OCI-LY3 (cell line): ENCODE results near the gene FRMD4A.

Experiments
- EZH2phosphoT487 ChIP-seq: fragments of 200-600 bp; shearing (Covaris generic); IDR thresholded peaks from 2 replicates; pipeline ENCODE4 v1.6.1; 2018; ENCODE audit warnings: antibody characterized with exemption, mixed run types, low read depth
- TF ChIP-seq, protein P1 (sequence below): fragments of 200-600, 300-600 bp; sonication (generic); IDR thresholded peaks from 2 replicates; pipeline ENCODE4 v1.5.1; 2014; ENCODE audit warnings: antibody characterized with exemption, low read length, low read depth

DNA sequence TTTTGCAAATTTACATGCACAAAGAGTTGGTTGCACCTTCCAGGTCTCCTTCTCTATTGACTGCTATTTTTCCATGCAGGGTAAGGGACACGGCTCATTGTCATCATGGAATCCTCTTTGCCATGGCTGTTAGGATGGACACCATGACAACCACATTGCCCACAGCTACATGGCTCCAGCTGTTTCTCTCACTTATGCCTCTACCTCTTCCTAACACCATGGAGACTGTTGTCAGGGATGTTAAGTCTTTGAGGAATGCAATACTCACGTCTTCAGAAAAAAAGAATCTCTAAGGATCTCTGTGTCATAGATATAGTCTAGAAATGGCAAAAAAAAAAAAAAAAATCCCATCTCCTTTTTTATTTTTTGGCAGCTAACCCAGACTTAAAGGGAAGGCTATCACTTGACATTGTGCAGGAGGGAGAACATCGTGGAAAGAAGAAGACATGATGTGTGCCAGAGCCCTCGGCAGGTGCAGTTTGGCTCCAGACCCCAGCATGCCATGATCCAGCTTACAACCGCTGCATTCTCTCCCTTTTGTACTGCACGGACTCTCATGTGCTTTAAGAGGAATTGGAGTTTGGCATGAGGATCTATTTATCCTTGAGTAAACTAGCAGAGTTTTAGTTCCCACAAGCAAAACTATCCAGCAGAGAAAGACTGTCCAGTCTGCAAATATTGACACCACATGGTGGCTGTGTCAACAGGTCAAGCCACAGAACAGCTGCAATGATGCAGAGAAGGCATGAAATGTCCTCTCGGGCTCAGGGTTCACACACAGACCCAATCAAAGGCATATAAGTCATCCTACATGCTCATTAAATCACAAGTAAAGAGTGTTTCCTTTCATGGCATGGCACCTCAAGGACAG lies 70.8 kb downstream of the FRMD4A start:
- TF ChIP-seq, protein P1, sequence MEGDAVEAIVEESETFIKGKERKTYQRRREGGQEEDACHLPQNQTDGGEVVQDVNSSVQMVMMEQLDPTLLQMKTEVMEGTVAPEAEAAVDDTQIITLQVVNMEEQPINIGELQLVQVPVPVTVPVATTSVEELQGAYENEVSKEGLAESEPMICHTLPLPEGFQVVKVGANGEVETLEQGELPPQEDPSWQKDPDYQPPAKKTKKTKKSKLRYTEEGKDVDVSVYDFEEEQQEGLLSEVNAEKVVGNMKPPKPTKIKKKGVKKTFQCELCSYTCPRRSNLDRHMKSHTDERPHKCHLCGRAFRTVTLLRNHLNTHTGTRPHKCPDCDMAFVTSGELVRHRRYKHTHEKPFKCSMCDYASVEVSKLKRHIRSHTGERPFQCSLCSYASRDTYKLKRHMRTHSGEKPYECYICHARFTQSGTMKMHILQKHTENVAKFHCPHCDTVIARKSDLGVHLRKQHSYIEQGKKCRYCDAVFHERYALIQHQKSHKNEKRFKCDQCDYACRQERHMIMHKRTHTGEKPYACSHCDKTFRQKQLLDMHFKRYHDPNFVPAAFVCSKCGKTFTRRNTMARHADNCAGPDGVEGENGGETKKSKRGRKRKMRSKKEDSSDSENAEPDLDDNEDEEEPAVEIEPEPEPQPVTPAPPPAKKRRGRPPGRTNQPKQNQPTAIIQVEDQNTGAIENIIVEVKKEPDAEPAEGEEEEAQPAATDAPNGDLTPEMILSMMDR: no peak
- TF ChIP-seq EZH2phosphoT487: no peak
